GM21423 (cell line): ENCODE measurements around the gene IHH.

ENCODE experiments used
- ATAC-seq: cut with Tn5 transposase; IDR thresholded peaks from one replicate; pipeline ENCODE4 v1.9.1; 2021; ENCODE audit warnings: mild to moderate bottlenecking, moderate library complexity; ENCODE audit not compliant: unreplicated experiment

IHH gene

GRCh38 chr2:219060821-219061791 is at the start of gene IHH:
Gene IHH, minus strand, starts transcription at chr2:219060921. Its CDS starts 454 bp downstream, at chr2:219060467.
- ATAC-seq, result no peak

- ATAC-seq, result no peak
Observed at GRCh38 chr2:219109471-219109870, 48.8 kb upstream of the IHH start.

GRCh38 chr2:219107758-219108157 is 47.0 kb upstream of the IHH start:
- no peak for ATAC-seq

- ATAC-seq, result no peak
Observed at GRCh38 chr2:219106251-219106650, 45.5 kb upstream of the IHH start.

DNA sequence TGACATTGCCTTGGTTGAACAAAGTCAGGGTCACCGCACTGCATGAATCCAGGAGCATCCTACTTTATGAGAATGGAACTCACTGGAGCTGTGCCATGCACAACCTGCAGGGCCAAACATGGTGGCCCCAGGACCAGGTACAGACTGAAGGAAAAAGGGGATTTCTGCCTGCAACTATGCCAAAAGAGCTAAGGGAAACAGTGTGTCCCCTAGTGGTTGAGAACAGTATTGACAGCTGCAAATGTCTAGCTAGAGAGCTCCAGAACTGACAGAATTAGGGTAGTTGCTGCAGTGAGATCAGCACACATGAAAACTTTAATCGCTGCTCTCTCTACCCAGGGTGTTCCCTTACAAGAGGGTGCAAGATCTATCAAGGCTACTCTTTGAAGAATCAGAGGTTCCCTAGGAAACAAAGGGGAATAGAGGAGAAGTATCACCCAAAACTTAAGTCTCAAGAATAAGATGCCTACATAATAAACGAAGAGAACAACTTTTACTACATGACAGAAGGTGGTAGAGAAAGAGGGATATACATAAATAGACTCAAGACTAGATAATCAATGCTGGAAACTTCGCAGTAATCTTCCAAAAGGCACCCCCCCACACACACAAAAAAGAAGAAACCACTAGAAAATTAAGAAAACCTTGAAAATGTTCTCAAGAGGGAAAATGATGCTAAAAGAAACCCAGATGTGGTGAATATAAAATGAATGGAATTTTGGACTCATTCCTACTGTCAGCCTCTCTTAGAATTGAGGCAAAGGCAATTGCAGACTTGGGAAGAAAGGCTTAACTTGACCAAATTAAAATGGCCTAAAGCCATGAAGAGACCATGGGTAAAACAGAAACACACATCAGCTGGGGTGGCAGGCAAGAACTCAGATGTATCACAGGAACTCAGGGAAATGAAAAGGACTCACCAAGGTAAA is 43.6 kb upstream of the IHH start:
- peak; percentile 46 for ATAC-seq

GRCh38 chr2:219099329-219099728 is 38.6 kb upstream of the IHH start:
- no peak for ATAC-seq

DNA sequence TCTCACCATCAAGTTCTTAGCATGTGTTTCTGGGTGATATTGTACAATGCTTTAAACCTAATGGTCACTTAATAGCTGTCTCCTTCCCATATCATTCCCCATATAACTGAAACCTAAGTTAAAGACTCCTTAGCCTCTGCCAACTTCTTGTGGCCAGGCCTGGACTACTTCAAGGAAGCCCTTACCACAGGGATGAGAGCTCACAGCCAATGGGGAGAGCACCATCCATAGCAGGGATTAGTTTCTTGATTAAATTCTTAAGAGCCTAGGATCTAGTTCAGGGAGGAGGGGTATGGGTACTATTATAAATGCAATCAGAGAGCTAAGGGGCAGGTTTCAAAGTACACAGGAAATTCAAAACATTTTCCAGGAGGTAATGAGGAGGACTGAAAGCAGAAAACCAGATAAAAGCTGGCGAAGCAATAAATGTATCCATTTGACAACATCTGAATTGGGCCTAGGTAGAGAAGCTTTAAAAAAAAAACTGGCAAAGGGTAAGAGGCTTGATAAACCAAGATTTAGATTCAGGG is 34.8 kb upstream of the IHH start:
- no peak for ATAC-seq

DNA sequence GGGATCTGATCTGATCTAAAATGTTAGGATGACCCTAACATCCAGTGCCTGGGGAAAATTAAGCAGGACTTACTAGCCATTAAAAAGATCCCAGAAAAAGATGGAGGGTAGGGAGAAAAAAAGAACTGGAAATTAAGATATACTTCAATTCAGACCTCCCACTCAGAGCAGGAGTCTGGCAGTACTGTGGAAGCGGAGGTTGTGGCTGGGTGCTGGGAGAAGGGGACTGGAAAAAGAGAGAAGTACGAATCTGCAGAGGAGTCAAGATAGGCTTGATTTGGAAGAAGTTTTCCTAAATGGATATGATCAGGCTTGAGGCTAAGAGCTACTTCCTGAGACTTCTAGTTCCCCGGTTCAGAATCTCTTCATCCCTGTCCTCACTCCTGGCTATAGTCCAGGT is 33.5 kb upstream of the IHH start:
- ATAC-seq, result no peak

DNA sequence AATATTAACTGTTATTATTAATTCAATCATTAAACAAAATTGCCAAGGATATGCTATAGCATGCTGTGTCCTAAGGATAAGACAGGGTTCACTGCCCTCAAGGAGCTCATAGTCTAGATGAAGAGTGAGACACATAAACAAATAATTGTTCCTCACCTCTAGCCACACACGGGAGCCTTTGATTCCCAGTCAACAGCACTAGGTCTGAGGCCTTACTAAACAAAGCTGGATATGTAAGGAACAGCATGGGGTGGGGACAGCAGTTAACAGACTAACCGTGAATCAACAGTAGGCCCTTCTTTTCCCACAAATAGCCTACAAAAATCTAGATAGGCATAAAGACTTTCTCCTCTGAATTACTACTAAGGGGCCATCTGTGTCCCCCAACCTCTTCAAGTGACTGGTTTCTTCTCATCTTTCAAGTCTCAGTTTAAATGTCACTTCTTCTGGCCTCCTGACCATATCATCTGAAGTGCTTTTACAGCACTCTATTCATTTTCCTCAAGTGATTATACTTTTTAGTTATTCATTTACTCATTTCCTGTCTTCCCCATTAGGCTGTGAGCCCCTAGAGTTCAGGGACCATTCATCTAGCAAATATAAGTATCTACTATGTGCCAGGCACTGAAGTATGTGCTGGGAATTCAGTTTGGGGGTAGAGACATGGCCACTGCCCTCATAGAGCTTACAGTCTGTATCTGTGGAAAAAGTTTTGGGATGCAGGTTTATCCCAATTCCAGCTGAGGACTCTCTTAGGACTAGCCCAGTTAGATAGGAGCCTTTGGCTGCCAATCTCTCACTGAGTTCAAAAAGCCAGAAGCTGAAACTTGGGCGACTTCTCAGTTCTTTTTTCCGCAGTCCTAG is 29.9 kb upstream of the IHH start:
- no peak for ATAC-seq

DNA sequence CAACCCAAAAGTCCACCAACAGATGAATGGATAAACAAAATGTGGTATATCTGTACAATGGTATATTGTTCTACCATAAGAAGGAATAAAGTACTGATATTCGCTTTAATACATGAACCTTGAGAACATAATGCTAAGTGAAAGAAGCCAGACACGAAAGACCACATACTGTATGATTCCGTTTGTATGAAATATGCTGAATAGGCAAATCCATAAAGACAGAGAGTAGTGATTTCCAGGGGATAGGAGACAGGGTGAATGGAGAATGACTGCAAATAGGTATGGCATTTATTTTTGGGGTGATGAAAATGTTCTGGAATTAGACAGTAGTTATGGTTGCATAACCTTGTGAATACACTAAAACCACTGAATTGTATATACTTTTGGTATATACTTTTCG is 28.6 kb upstream of the IHH start:
- ATAC-seq, result no peak

- ATAC-seq, result no peak
Observed at GRCh38 chr2:219087848-219088247, 27.1 kb upstream of the IHH start.

DNA sequence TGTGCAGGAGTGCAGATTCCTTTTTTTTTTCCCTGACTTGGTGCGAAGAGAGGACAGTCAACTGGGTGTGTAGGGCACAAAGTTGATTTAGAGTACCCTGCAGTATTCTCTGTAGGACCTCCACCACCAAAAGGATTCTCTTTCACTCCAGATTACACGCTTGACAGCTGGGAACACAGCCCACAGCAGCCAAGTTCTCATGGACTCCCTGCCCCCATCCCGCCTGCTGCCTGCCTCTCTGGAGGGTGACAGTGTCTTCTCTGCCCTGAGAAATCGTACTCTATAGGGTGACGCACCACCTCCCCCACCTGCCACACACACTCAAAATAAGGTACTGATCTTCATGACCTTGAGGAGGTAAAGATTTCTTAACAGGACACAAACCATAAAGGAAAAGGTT is 26.6 kb upstream of the IHH start:
- no peak for ATAC-seq

DNA sequence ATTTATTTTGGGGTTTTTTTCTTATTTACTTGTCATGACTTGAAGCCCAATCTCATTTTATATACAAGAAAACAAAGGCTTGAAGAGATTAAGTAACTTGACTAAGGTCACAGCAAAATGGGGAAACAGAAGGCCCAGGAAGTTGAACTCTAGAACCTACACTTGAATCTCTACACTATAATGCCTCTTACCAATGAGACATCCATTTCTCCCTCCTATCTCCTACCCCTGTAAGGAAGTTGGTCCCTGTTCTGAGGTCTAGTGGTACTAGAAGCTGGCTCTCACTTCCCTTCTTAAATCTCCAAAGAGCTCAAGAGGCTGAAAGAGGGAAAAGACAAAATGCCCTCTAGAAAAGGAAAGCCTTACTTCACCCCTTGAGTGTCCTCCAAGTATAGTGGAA is 25.5 kb upstream of the IHH start:
- no peak for ATAC-seq

GRCh38 chr2:219084791-219085190 is 24.1 kb upstream of the IHH start:
- no peak for ATAC-seq

GRCh38 chr2:219082332-219082958 is 21.7 kb upstream of the IHH start:
- no peak for ATAC-seq

DNA sequence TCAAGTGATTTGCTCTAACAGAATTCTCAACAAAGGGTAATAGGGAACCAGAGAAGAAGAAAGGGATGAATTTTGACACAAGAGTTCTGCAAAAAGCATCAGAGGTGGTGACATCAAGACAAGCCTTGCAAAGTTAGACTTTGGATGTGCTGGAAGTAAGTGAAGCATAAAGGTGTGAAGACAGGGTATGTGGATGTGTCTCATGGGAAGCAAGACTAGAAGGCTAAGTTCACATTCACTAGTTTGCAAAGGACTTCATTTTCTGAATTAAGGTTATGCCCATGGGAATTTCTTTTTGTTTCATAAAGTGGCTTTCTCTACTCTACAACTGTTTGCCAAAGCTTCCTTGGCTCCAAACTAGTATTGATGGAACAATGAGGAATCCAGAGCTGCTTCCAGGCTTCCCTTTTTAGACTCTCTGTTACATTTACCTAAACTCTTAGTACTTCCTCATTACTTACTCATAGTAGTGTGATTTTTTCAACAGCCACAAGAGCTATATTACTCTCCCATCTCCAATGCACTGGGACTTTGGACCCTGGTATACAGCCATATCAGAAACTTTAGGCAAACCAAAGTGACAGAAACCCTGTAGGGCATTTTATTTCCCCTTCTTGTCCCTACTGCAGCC is 21.1 kb upstream of the IHH start:
- no peak for ATAC-seq

DNA sequence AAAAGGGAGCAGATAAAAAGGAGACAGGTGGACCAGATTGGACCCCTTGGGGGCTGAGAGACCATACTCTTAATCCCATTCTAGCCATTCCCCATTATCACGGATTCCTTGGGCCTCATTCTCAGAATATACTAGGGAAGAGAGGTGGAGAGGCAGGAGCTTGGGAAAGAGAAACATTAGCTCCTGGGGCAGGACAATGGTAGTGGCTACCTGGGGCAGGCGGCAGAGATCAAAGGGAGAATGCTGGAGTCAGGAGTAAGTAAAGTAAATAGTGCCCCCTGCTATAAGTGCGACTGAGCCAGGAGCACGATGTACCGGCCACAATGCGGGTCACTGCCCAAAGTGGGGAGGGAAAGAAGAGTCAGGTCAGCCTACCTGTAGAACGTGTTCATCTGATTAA is 20.4 kb upstream of the IHH start:
- ATAC-seq, result no peak

DNA sequence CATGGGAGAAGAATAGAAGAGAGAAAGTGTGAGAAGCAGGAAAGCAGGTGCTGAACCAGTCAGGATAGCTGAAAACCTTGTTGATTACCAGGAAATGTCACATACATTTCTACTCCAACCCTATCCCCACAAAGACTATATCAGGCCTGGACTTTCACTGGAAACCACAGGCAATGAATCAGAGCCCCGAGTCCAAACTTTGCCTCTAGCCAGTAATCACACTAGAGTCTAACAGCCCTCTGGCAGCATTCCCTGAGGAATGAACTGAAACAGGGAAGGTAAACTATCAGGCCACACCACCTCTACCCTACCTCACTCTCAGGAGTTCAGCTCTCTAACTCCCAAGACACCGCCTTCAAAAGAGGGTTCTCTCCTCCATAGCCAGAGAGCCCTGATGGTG is 18.7 kb upstream of the IHH start:
- ATAC-seq, result no peak

DNA sequence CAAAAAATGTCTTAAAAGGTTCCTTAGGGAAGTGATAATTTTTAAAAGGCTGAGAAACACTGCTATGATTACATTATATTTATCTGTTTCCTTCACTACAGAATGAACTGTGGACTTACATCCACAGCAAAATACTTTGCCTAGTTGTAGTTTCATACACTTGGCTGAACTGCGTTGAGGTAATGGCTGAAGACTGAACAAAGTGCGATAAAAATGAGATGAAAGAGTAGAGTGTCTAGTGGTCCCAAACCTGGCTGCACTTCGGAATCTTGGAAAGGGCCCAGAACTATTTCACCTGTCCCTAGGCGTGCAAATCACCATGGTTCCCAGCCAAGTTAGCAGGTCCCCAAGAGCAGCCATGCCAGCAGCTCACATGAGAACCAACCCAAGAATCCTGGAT is 18.2 kb upstream of the IHH start:
- ATAC-seq, result no peak

DNA sequence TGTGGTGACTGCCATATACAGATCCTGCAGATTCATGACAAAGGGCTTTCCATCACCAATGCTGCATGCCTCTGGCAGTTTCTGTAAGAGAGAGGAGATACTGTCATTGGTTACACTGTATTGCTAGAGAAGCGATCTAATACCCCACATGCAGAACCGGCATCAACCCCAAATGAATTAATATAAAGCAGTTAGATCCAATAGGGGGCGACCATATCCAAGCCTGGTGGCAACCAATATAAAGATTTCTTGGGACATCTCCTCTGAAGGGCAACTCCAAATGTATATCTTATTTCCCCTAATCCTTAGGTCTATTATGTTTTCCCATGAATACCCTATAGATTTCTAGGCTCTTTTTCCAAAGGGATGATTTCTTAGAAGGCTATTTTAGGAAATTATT is 17.4 kb upstream of the IHH start:
- ATAC-seq, result no peak
